Sigmoid colon (tissue), 7 donors: ENCODE data around the gene ANK2. TPM values are rescaled to one million over a fixed set of nuclear protein-coding genes. Genes with fewer than 3 reads are reported as not detected.

Source experiments
- DNase-seq: peaks from one replicate; pipeline ENCODE4 v3.0.0-alpha.2; 2019
- H3K27ac ChIP-seq, 4 donors: fragments of 200-600 bp; sonication (generic); one replicate each; pipeline ENCODE4 v1.5.1; 2016 to 2019; ENCODE audit warnings: mild to moderate bottlenecking in 1 of 4
- H3K27me3 ChIP-seq, 3 donors: fragments of 200-600 bp; sonication (generic); one replicate each; pipeline ENCODE4 v1.5.1; 2019; ENCODE audit warnings: mild to moderate bottlenecking in 1 of 3
- H3K36me3 ChIP-seq, 4 donors: fragments of 200-600 bp; sonication (generic); one replicate each; pipeline ENCODE4 v1.5.1; 2016 to 2019
- H3K4me1 ChIP-seq, 4 donors: fragments of 200-600 bp; sonication (generic); one replicate each; pipeline ENCODE4 v1.5.1; 2017 to 2019
- H3K4me3 ChIP-seq, 4 donors: fragments of 200-600 bp; sonication (generic); one replicate each; pipeline ENCODE4 v1.5.1; 2017 to 2019; ENCODE audit warnings: mild to moderate bottlenecking in 2 of 4, moderate library complexity in 1 of 4
- H3K9me3 ChIP-seq, 4 donors: fragments of 200-600 bp in 3 of 4; sonication (generic) in 3 of 4; one replicate each; pipeline versions ENCODE4 v1.5.1 to v1.6.1; 2013 to 2019
- EP300 ChIP-seq, 4 donors: sonication (generic); formaldehyde crosslinking; IDR thresholded peaks; one replicate each; pipeline ENCODE4 v1.6.1; 2017; ENCODE audit warnings: antibody characterized with exemption in 4 of 4
- POLR2A ChIP-seq, 2 donors: fragments of 450-650 bp; IDR thresholded peaks; one replicate each; pipeline ENCODE4 v1.6.1; 2016; ENCODE audit warnings: antibody characterized with exemption in 2 of 2, mild to moderate bottlenecking in 2 of 2, moderate library complexity in 2 of 2
- POLR2AphosphoS5 ChIP-seq, 4 donors: sonication (generic); formaldehyde crosslinking; IDR thresholded peaks; one replicate each; pipeline ENCODE4 v1.6.1; 2017; ENCODE audit warnings: antibody characterized with exemption in 4 of 4
- WGBS, 2 donors: extraction: QIAGEN DNeasy Blood & Tissue Kit; methylation state at CpG; one replicate each; pipeline ENCODE4 v1.1.7; 2013; 5-methylcytosine and 5-hydroxymethylcytosine counted together
- intact Hi-C: fragments of 100-400 bp; cut with DNase I; formaldehyde crosslinking; loops from one replicate; pipeline ENCODE4 v1.15.1; 2023
- polyA plus RNA-seq, 3 donors: library from polyadenylated mRNA; stranded (reverse); fragments of 200-250 nt; gene quantifications; one replicate each; pipeline ENCODE4 v1.2.3, GENCODE V29; 2013
- total RNA-seq, 4 donors: library from RNA; depleted of rRNA; stranded (reverse); fragments of >200 nt; gene quantifications; one replicate each; pipeline ENCODE4 v1.1.0, GENCODE V29; 2016
- TF ChIP-seq, protein P1 (sequence below), 4 experiments: fragments of 450-650 bp in 3 of 4; fragments of 200-600 bp in 1 of 4; IDR thresholded peaks; one replicate each; pipeline ENCODE4 v1.5.1; 2016 to 2019; ENCODE audit warnings: antibody characterized with exemption in 4 of 4, mild to moderate bottlenecking in 3 of 4, moderate library complexity in 2 of 4
- donor health status: healthy with polysubstance abuse.
- donor health status: Bipolar disorder and iron deficiency.
- donor health status: healthy.

ANK2 gene
- total and polyA plus RNA-seq, 7 donors, result 1.4 to 141 (median 69.8) TPM

DNA sequence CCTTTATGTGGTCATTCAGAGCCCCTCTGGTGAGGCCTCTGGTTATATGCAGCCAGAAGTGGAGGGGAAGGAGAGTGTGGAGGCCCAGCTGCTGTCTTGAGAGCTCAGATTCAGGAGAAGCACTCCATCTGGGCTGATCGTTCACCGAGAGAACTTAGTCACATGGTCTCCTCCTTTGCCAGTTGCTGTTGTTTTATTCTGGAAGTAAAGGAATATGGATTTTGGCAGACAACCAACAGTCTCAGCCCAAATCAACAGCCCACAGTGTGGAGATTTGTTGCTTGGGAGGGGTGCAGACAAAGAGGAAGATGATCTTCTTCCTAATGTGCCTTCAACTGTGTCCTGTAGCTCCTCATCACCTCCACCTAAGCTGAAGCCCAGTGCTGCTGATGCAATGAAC, 355.4 kb downstream of the ANK2 start:
- intact Hi-C loops, result no loop called here
- 68% methylated on average over 2 of the region's 2 CpGs for WGBS, 2 donors
- no peaks in the 10 kb centered on the region for H3K27me3 ChIP-seq
- TF ChIP-seq POLR2AphosphoS5 (IDR thresholded peaks at IDR 0.05) (no peak), EP300 (IDR thresholded peaks at IDR 0.05) (no peak), POLR2A (IDR thresholded peaks at IDR 0.05) (no peak)
- TF ChIP-seq, protein P1, sequence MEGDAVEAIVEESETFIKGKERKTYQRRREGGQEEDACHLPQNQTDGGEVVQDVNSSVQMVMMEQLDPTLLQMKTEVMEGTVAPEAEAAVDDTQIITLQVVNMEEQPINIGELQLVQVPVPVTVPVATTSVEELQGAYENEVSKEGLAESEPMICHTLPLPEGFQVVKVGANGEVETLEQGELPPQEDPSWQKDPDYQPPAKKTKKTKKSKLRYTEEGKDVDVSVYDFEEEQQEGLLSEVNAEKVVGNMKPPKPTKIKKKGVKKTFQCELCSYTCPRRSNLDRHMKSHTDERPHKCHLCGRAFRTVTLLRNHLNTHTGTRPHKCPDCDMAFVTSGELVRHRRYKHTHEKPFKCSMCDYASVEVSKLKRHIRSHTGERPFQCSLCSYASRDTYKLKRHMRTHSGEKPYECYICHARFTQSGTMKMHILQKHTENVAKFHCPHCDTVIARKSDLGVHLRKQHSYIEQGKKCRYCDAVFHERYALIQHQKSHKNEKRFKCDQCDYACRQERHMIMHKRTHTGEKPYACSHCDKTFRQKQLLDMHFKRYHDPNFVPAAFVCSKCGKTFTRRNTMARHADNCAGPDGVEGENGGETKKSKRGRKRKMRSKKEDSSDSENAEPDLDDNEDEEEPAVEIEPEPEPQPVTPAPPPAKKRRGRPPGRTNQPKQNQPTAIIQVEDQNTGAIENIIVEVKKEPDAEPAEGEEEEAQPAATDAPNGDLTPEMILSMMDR (IDR thresholded peaks at IDR 0.05), result no peak
- H3K9me3 ChIP-seq, result no peaks in the 10 kb centered on the region
- no peak overlapping the region for H3K27ac ChIP-seq
- H3K36me3 ChIP-seq, result no peaks in the 10 kb centered on the region
- DNase-seq, result no peak
- H3K4me3 ChIP-seq, result no peak overlapping the region
- H3K4me1 ChIP-seq, result peaks cover 0 to 4% (median 0%) of the 10 kb centered on the region in 4 donors

DNA sequence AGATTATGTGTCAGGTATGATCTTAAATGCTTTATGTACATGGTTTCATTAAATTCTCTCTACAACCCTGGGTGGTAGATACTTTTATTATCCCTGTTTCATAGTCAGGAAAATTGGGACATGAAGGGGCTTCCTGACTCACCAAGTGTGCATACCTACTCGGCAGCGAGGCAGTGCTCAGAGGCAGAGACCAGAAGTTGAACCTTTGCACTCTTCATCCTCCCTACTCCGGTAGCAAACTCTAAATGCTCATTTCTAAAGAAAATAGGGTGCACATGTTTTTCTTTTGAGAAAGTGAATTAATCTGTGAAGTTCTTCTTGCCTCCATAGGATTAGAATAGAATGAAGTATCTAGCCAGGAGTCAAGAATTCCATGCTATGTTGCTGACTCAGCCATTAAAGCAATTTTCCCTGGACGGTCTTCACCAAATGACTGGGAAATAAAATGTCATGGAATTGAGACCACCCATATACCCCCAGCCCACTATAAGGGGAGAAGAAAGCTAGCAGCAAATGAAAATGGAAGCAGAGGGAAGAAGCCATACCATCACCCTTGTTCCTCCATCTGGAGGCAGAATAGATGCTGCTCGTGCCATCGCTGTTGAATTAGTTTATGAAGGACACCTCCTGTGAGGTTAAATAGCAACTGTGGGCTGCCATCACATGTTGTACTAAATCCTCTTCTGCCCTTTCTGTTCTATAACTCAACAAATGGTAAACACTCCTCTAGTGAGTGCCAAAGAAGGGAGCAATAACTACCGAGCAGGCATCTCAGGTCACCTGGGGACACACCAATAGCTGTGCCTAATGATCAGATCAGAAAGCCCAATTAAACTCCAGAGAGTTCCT, 356.6 kb downstream of the ANK2 start:
- no peak for DNase-seq
- Histone ChIP-seq H3K27ac (no peak overlapping the region), H3K4me3 (no peak overlapping the region), H3K36me3 (no peaks in the 10 kb centered on the region), H3K4me1 (peaks cover 0 to 4% (median 0%) of the 10 kb centered on the region in 4 donors), H3K27me3 (no peaks in the 10 kb centered on the region), H3K9me3 (no peaks in the 10 kb centered on the region)
- TF ChIP-seq POLR2A (IDR thresholded peaks at IDR 0.05) (no peak), EP300 (IDR thresholded peaks at IDR 0.05) (no peak), POLR2AphosphoS5 (IDR thresholded peaks at IDR 0.05) (no peak)
- TF ChIP-seq, protein P1 (IDR thresholded peaks at IDR 0.05), result no peak
- WGBS, 2 donors, result 82 to 85% methylated on average over 7 of the region's 7 CpGs
- intact Hi-C loops, result no loop called here

DNA sequence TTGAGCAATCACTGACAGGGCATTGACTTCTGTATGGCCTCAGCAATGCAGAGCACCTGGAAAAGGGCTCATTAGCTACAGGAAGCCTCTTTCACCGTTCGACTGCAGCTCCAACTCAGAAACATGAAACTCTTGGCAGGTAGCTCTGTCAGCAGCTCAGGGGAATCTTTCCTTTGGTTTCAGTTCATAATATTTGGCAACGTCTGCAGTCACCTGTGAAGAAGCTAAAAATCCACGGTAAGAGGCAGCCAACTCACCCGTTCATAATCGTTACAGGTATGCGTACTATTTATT, 357.2 kb downstream of the ANK2 start:
- intact Hi-C loops, result no loop called here
- WGBS, 2 donors, result 86 to 88% methylated on average over 7 of the region's 7 CpGs
- Histone ChIP-seq H3K27me3 (no peaks in the 10 kb centered on the region), H3K4me1 (peaks cover 0 to 4% (median 0%) of the 10 kb centered on the region in 4 donors), H3K36me3 (no peaks in the 10 kb centered on the region), H3K9me3 (no peaks in the 10 kb centered on the region), H3K4me3 (no peak overlapping the region), H3K27ac (no peak overlapping the region)
- TF ChIP-seq POLR2AphosphoS5 (IDR thresholded peaks at IDR 0.05), result no peak
- no peak for TF ChIP-seq POLR2A (IDR thresholded peaks at IDR 0.05)
- TF ChIP-seq, protein P1 (IDR thresholded peaks at IDR 0.05), result no peak
- TF ChIP-seq EP300 (IDR thresholded peaks at IDR 0.05), result no peak
- DNase-seq, result no peak

DNA sequence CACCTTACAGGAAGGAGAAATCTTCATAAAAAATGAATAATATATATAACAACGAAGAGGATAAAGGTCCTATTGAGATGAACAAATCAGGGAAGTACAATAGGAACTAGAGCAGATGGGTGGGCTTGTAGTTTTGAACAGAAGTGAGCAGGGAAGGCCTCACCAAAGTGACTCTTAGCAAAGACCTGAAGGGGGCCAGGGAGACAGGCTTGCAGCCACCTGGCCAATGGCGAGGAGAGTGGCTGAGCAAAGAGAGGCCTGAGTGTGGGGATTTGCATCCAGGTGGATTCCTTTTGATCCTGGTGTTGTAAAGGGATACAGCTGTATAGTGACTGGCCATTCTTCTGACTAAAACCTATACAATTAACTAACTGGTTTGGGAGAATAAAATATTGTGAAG, 358.0 kb downstream of the ANK2 start:
- H3K4me1 ChIP-seq, result peaks cover 0 to 4% (median 0%) of the 10 kb centered on the region in 4 donors
- no peaks in the 10 kb centered on the region for H3K27me3 ChIP-seq
- no peak overlapping the region for H3K27ac ChIP-seq
- H3K9me3 ChIP-seq, result no peaks in the 10 kb centered on the region
- TF ChIP-seq, protein P1 (IDR thresholded peaks at IDR 0.05), result no peak
- no peak for TF ChIP-seq POLR2A (IDR thresholded peaks at IDR 0.05)
- no peak for TF ChIP-seq EP300 (IDR thresholded peaks at IDR 0.05)
- no peak for TF ChIP-seq POLR2AphosphoS5 (IDR thresholded peaks at IDR 0.05)
- no peaks in the 10 kb centered on the region for H3K36me3 ChIP-seq
- intact Hi-C loops, result no loop called here
- WGBS, 2 donors, result 70 to 87% methylated on average over 2 of the region's 2 CpGs
- H3K4me3 ChIP-seq, result no peak overlapping the region
- DNase-seq, result no peak
